Testis (tissue), 3 donors: ENCODE data around the gene AGAP1. TPM values are rescaled to one million over a fixed set of nuclear protein-coding genes. Genes with fewer than 3 reads are reported as not detected.

Experiments
- DNase-seq: peaks from one replicate; pipeline ENCODE4 v3.0.0-alpha.2; 2019
- H3K27ac ChIP-seq, 2 donors: fragments of 200-600 bp; sonication (generic); one replicate each; pipeline ENCODE4 v1.5.1; 2019
- H3K27me3 ChIP-seq: fragments of 200-600 bp; sonication (generic); one replicate; pipeline ENCODE4 v1.5.1; 2019
- H3K36me3 ChIP-seq: fragments of 200-600 bp; sonication (generic); one replicate; pipeline ENCODE4 v1.5.1; 2017; ENCODE audit warnings: low read depth; ENCODE audit errors: missing control alignments
- H3K4me1 ChIP-seq: fragments of 200-600 bp; sonication (generic); one replicate; pipeline ENCODE4 v1.5.1; 2019
- H3K4me3 ChIP-seq, 2 donors: fragments of 200-600 bp; sonication (generic); one replicate each; pipeline ENCODE4 v1.5.1; 2017 to 2019
- H3K9me3 ChIP-seq: fragments of 200-600 bp; sonication (generic); one replicate; pipeline ENCODE4 v1.5.1; 2017
- CTCF ChIP-seq, 3 experiments: fragments of 450-650 bp in 2 of 3; fragments of 200-600 bp in 1 of 3; sonication (generic) in 1 of 3; IDR thresholded peaks; one replicate each; pipeline ENCODE4 v1.5.1; 2016 to 2019; ENCODE audit warnings: antibody characterized with exemption in 3 of 3, mild to moderate bottlenecking in 2 of 3, moderate library complexity in 1 of 3
- POLR2A ChIP-seq: fragments of 450-650 bp; IDR thresholded peaks from one replicate; pipeline ENCODE4 v1.6.1; 2017; ENCODE audit warnings: antibody characterized with exemption, mild to moderate bottlenecking, moderate library complexity
- WGBS, 2 donors: methylation state at CpG; one replicate each; pipeline ENCODE4 v1.1.5; 2018; 5-methylcytosine and 5-hydroxymethylcytosine counted together
- intact Hi-C: fragments of 100-400 bp; cut with DNase I; formaldehyde crosslinking; loops from one replicate; pipeline ENCODE4 v1.15.1; 2023; ENCODE audit warnings: low total_unique reads
- polyA plus RNA-seq: library from polyadenylated mRNA; stranded (reverse); fragments of 350-450 nt; fragmentation: Illumina TruSeq; extraction: RNeasy Lipid Tissue Mini Kit (QIAGEN cat#74804); gene quantifications from one replicate; pipeline ENCODE4 v1.2.3, GENCODE V29; 2014; ENCODE audit warnings: low read depth, low replicate concordance; ENCODE audit not compliant: insufficient read depth
- total RNA-seq, 2 donors: library from RNA; depleted of rRNA; stranded (reverse); fragments of >200 nt; gene quantifications; one replicate each; pipeline ENCODE4 v1.2.3, GENCODE V29; 2016

AGAP1 gene
- total and polyA plus RNA-seq, 3 donors from 2014 or later, result 21.4 to 45.5 (median 40.7) TPM

- WGBS, 2 donors, result 96 to 99% methylated on average over 7 to 10 of the region's 10 CpGs
These were observed 199.4 kb downstream of the AGAP1 start for GRCh38 chr2:235693279-235693678.

GRCh38 chr2:235694721-235695601 is 201.1 kb downstream of the AGAP1 start:
- 86% methylated on average over 17 of the region's 17 CpGs for WGBS, 2 donors
- no peaks in the 10 kb centered on the region for H3K4me1 ChIP-seq
- TF ChIP-seq CTCF (IDR thresholded peaks at IDR 0.05) (no peak), POLR2A (no peak)
- no peaks in the 10 kb centered on the region for H3K27me3 ChIP-seq
- no peaks in the 10 kb centered on the region for H3K9me3 ChIP-seq
- no peak for DNase-seq
- no peak overlapping the region for H3K4me3 ChIP-seq
- no peak overlapping the region for H3K27ac ChIP-seq
- H3K36me3 ChIP-seq, result no peaks in the 10 kb centered on the region
- intact Hi-C loops, result no loop called here

More at GRCh38 chr2:235693279-235693678, 199.4 kb downstream of the AGAP1 start:
- no peak overlapping the region for H3K4me3 ChIP-seq
- no peak overlapping the region for H3K27ac ChIP-seq
- no peaks in the 10 kb centered on the region for H3K4me1 ChIP-seq
- H3K36me3 ChIP-seq, result no peaks in the 10 kb centered on the region
- intact Hi-C loops, result no loop called here
- TF ChIP-seq CTCF (IDR thresholded peaks at IDR 0.05) (no peak), POLR2A (no peak)
- DNase-seq, result no peak
- no peaks in the 10 kb centered on the region for H3K27me3 ChIP-seq
- no peaks in the 10 kb centered on the region for H3K9me3 ChIP-seq

GRCh38 chr2:235695602-235695895 is 201.7 kb downstream of the AGAP1 start:
- 87 to 96% methylated on average over 3 of the region's 3 CpGs for WGBS, 2 donors
- Histone ChIP-seq H3K27ac (no peak overlapping the region), H3K27me3 (no peaks in the 10 kb centered on the region), H3K36me3 (no peaks in the 10 kb centered on the region), H3K4me3 (no peak overlapping the region), H3K4me1 (no peaks in the 10 kb centered on the region), H3K9me3 (no peaks in the 10 kb centered on the region)
- intact Hi-C loops, result no loop called here
- DNase-seq, result no peak
- no peak for TF ChIP-seq POLR2A
- TF ChIP-seq CTCF (IDR thresholded peaks at IDR 0.05), result no peak

- no peak overlapping the region for H3K27ac ChIP-seq
- no peaks in the 10 kb centered on the region for H3K9me3 ChIP-seq
- no peak for TF ChIP-seq POLR2A
- no peak for TF ChIP-seq CTCF (IDR thresholded peaks at IDR 0.05)
- H3K36me3 ChIP-seq, result no peaks in the 10 kb centered on the region
- 96 to 97% methylated on average over 7 to 8 of the region's 8 CpGs for WGBS, 2 donors
- no peaks in the 10 kb centered on the region for H3K27me3 ChIP-seq
- intact Hi-C loops, result no loop called here
- no peak for DNase-seq
- no peak overlapping the region for H3K4me3 ChIP-seq
- H3K4me1 ChIP-seq, result no peaks in the 10 kb centered on the region
These were observed 203.2 kb downstream of the AGAP1 start for GRCh38 chr2:235697041-235697440.

GRCh38 chr2:235698028-235698427 is 204.2 kb downstream of the AGAP1 start:
- no peaks in the 10 kb centered on the region for H3K4me1 ChIP-seq
- TF ChIP-seq POLR2A (no peak), CTCF (IDR thresholded peaks at IDR 0.05) (no peak)
- intact Hi-C loops, result no loop called here
- no peak overlapping the region for H3K4me3 ChIP-seq
- no peaks in the 10 kb centered on the region for H3K27me3 ChIP-seq
- no peak for DNase-seq
- no peaks in the 10 kb centered on the region for H3K9me3 ChIP-seq
- H3K27ac ChIP-seq, result no peak overlapping the region
- WGBS, 2 donors, result 85 to 90% methylated on average over 9 of the region's 9 CpGs
- no peaks in the 10 kb centered on the region for H3K36me3 ChIP-seq
